Keratinocyte (primary cell): Measurements from ENCODE around the gene MED12L.

Source experiments
- CTCF ChIP-seq, 3 experiments: IDR thresholded peaks in 1 of 3; conservative IDR thresholded peaks in 1 of 3; optimal IDR thresholded peaks in 1 of 3; 2 replicates in 2 of 3; 3 replicates in 1 of 3; pipeline versions ENCODE3 to v1.5.1; 2011; ENCODE audit warnings: low read length in 3 of 3, mild to moderate bottlenecking in 3 of 3, moderate library complexity in 2 of 3, control low read depth in 1 of 3, inconsistent platforms in 1 of 3; ENCODE audit not compliant: insufficient read depth in 2 of 3; ENCODE audit errors: extremely low read depth in 1 of 3
- EZH2 ChIP-seq: IDR thresholded peaks from one replicate; pipeline ENCODE4 v1.6.1; 2012; ENCODE audit warnings: inconsistent platforms, mild to moderate bottlenecking, low read length, moderate library complexity

GRCh38 chr3:151322511-151322910 lies 237.0 kb downstream of the MED12L start:
- TF ChIP-seq EZH2, result no peak
- TF ChIP-seq CTCF (optimal IDR thresholded peaks at IDR 0.05 in 1 of 3, IDR thresholded peaks at IDR 0.05 in 1 of 3, conservative IDR thresholded peaks at IDR 0.05 in 1 of 3; ENCODE audit: extremely low read depth in 1 of 3, insufficient read depth in 2 of 3, low read length in 3 of 3), result no peak
